ENCODE measurements around the gene BAZ1B.
"Not testable (repeated sequence)": the region's sequence is repeated elsewhere in the genome, so short reads cannot be mapped to it uniquely, and the experiment has no call there.

The BAZ1B gene

GRCh38 chr7:73541722-73542121 lies 19.6 kb upstream of the BAZ1B start:
- no peak for DNase-seq (ENCODE audit: low read depth in 2 of 2)

- DNase-seq (ENCODE audit: low read depth in 2 of 2): no peak
Measured at GRCh38 chr7:73539709-73540108, 17.6 kb upstream of the BAZ1B start.

GRCh38 chr7:73538510-73538909 lies 16.4 kb upstream of the BAZ1B start:
- DNase-seq (ENCODE audit: low read depth in 2 of 2): not testable (repeated sequence)

- DNase-seq (ENCODE audit: low read depth in 2 of 2): no peak
Measured at GRCh38 chr7:73537051-73537450, 15.0 kb upstream of the BAZ1B start.

GRCh38 chr7:73536479-73536878 lies 14.4 kb upstream of the BAZ1B start:
- DNase-seq (ENCODE audit: low read depth in 2 of 2): no peak

GRCh38 chr7:73535918-73536317 lies 13.8 kb upstream of the BAZ1B start:
- DNase-seq (ENCODE audit: low read depth in 2 of 2): not testable (repeated sequence)

GRCh38 chr7:73533742-73534141 lies 11.6 kb upstream of the BAZ1B start:
- DNase-seq (ENCODE audit: low read depth in 2 of 2): no peak

- DNase-seq (ENCODE audit: low read depth in 2 of 2): no peak
Measured at GRCh38 chr7:73532224-73532623, 10.1 kb upstream of the BAZ1B start.

- no peak for DNase-seq (ENCODE audit: low read depth in 2 of 2)
Measured at GRCh38 chr7:73530800-73531199, 8.7 kb upstream of the BAZ1B start.

GRCh38 chr7:73526896-73527821 lies 5.1 kb upstream of the BAZ1B start:
- DNase-seq (ENCODE audit: low read depth in 2 of 2): no peak

GRCh38 chr7:73526158-73526494 lies 4.0 kb upstream of the BAZ1B start:
- not testable (repeated sequence) for DNase-seq (ENCODE audit: low read depth in 2 of 2)

- peak in 1 of 2 experiments; percentile 12 for DNase-seq (ENCODE audit: low read depth in 2 of 2)
Measured at GRCh38 chr7:73521636-73522104, 423 bp downstream of the BAZ1B start.

GRCh38 chr7:73520673-73521635 lies 1.1 kb downstream of the BAZ1B start:
- no peak for DNase-seq (ENCODE audit: low read depth in 2 of 2)

GRCh38 chr7:73519867-73520672 lies 2.0 kb downstream of the BAZ1B start:
- no peak for DNase-seq (ENCODE audit: low read depth in 2 of 2)

- DNase-seq (ENCODE audit: low read depth in 2 of 2): no peak
Measured at GRCh38 chr7:73518470-73518869, 3.6 kb downstream of the BAZ1B start.

GRCh38 chr7:73517241-73517995 lies 4.7 kb downstream of the BAZ1B start:
- DNase-seq (ENCODE audit: low read depth in 2 of 2): no peak

- DNase-seq (ENCODE audit: low read depth in 2 of 2): no peak
Measured at GRCh38 chr7:73515178-73515577, 6.9 kb downstream of the BAZ1B start.

GRCh38 chr7:73512018-73512780 lies 9.9 kb downstream of the BAZ1B start:
- no peak for DNase-seq (ENCODE audit: low read depth in 2 of 2)

- no peak for DNase-seq (ENCODE audit: low read depth in 2 of 2)
Measured at GRCh38 chr7:73509463-73509862, 12.6 kb downstream of the BAZ1B start.

- no peak for DNase-seq (ENCODE audit: low read depth in 2 of 2)
Measured at GRCh38 chr7:73507556-73507955, 14.5 kb downstream of the BAZ1B start.
